ENCODE measurements around the gene CRIP3.

The CRIP3 gene

DNA sequence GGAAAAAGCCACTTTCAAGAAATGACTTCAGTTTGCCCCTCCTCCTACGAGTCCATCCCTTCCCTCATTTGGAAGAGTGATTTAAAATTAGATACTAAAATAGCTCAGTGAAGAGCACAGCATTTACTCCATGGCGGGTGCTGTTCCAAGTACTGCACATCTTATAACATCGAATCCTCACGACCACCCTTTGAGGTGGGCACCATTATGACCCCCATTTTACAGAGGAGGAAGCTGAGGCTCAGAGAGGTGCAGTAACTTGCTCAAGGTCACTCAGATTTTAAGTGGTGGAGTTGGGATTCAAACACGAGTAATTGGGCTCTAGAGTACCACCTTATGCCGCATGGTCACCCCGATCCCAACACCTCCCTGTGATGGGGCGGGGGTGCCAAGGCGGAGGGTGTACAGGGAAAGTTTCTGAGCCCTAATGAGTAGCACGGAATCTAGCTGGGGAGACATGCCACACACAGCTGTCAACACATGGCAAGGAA lies 39.8 kb downstream of the CRIP3 start:
- DNase-seq (ENCODE audit: low read depth, low spot score) = no peak
- TF ChIP-seq, protein P1, sequence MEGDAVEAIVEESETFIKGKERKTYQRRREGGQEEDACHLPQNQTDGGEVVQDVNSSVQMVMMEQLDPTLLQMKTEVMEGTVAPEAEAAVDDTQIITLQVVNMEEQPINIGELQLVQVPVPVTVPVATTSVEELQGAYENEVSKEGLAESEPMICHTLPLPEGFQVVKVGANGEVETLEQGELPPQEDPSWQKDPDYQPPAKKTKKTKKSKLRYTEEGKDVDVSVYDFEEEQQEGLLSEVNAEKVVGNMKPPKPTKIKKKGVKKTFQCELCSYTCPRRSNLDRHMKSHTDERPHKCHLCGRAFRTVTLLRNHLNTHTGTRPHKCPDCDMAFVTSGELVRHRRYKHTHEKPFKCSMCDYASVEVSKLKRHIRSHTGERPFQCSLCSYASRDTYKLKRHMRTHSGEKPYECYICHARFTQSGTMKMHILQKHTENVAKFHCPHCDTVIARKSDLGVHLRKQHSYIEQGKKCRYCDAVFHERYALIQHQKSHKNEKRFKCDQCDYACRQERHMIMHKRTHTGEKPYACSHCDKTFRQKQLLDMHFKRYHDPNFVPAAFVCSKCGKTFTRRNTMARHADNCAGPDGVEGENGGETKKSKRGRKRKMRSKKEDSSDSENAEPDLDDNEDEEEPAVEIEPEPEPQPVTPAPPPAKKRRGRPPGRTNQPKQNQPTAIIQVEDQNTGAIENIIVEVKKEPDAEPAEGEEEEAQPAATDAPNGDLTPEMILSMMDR (IDR thresholded peaks at IDR 0.05; ENCODE audit: low read depth, low read length) = no peak
- in situ Hi-C loops (cut with HindIII; ENCODE audit: low sequenced_read_pairs) = no loop called here
- H3K4me3 ChIP-seq (ENCODE audit: low read depth, low read length) = no peak overlapping the region

DNA sequence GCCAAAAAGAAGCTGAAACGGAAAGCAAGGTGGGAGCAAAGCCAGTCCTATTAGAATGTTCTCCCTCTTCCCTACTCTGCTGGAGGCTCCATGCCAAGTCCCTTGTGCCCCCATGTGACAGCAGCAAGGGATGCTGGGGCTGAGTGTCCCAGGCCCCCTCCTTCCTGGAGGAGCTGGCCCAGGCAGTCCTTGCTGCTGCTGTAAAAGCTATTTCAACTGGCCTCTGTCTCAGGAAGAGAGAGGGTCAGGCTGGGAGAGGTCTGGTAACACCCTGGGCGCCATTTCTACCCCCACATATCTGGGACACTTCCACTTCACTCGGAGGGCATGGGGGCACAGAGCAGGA lies 40.3 kb downstream of the CRIP3 start:
- TF ChIP-seq, protein P1 (IDR thresholded peaks at IDR 0.05; ENCODE audit: low read depth, low read length) = no peak

DNA sequence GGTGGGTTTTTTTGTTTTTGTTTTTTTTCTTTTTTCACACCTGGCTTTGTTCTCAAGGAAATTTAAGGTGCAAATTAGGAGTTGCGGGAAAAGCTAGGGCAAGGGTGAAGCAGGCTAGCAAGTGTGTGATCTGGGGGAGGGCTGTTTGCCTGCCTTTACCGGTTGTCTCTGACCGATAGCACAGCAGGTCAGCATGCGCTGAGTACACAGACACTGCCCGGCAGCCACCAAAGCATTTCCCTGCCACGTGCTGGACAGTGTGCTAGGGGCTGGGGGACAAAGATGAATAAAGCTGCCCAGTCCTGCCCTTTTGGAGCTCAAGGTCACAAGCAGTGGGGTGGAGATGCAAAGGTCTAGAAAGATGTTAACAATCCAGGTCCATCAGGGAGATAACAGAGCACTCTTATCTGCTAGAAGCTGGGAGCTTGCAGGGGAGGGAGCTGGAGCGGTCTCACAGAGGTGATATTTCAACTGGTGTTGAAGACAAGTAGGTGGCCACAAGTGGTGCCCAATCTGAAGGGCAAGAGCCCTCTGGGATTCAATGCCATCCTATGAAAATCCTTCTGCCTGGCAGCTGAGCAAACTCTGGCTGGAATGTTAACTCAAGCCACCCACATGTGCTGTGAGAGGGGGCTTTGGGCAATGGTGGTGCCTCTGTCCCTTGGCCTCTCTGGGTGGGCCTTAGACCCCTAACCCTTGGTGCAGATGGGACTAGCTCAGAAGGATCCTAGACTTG lies 40.8 kb downstream of the CRIP3 start:
- DNase-seq (ENCODE audit: low read depth, low spot score) = no peak
- TF ChIP-seq, protein P1 (IDR thresholded peaks at IDR 0.05; ENCODE audit: low read depth, low read length) = no peak
- in situ Hi-C loops (cut with HindIII; ENCODE audit: low sequenced_read_pairs) = no loop called here
- H3K4me3 ChIP-seq (ENCODE audit: low read depth, low read length) = no peak overlapping the region

More for the DNA sequence above, 40.3 kb downstream of the CRIP3 start:
- in situ Hi-C loops (cut with HindIII; ENCODE audit: low sequenced_read_pairs) = no loop called here
- DNase-seq (ENCODE audit: low read depth, low spot score) = no peak
- no peak overlapping the region for H3K4me3 ChIP-seq (ENCODE audit: low read depth, low read length)

DNA sequence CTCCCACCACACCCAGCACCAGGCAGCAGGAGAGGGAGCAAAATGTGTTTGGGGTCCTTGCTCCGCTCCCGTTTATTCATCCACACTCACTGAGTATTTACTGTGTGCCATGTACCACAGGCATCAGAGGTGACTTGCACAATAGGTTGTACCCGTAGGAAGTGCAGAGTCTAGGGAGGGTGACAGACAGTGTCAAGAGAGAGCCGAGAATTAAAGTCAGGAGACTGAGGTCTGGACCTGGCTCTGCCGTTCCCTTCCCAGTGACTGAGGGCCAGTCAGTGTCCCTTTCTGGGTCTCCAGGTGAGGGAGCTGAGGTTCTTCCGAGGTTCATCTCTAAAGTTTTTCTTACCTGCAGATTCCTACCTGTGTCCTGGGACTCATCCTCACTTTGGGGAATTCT lies 43.1 kb downstream of the CRIP3 start:
- TF ChIP-seq, protein P1 (IDR thresholded peaks at IDR 0.05; ENCODE audit: low read depth, low read length) = no peak
- in situ Hi-C loops (cut with HindIII; ENCODE audit: low sequenced_read_pairs) = no loop called here
- H3K4me3 ChIP-seq (ENCODE audit: low read depth, low read length) = no peak overlapping the region
- DNase-seq (ENCODE audit: low read depth, low spot score) = no peak

DNA sequence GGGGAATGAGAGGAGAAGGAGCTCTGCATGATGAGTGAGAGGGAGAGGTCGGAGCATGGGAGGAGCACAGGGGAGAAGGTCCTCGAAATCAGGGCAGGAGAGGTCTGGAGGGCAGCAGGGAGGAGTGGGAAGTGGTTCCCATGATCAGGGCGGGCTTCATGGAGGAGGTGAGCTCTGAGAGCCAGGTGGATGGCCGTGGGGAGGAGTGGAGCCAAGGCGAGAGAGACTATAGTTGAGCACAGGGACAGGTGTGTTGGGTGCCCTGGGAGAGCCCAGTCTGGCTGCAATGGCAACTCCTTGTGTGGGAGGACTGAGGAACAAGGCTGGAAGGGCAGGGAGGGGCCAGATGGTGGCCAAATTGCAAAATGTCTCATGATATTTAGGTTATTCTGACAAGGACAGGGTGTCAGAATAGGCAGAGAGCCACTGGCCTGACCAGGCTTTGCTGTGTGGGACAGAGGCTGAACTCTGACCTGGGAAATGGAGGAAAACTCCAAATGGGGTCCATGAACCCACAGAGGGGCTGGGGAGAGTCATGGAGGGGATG lies 44.0 kb downstream of the CRIP3 start:
- TF ChIP-seq, protein P1 (IDR thresholded peaks at IDR 0.05; ENCODE audit: low read depth, low read length) = no peak
- no peak for DNase-seq (ENCODE audit: low read depth, low spot score)
- in situ Hi-C loops (cut with HindIII; ENCODE audit: low sequenced_read_pairs) = no loop called here
- H3K4me3 ChIP-seq (ENCODE audit: low read depth, low read length) = no peak overlapping the region

DNA sequence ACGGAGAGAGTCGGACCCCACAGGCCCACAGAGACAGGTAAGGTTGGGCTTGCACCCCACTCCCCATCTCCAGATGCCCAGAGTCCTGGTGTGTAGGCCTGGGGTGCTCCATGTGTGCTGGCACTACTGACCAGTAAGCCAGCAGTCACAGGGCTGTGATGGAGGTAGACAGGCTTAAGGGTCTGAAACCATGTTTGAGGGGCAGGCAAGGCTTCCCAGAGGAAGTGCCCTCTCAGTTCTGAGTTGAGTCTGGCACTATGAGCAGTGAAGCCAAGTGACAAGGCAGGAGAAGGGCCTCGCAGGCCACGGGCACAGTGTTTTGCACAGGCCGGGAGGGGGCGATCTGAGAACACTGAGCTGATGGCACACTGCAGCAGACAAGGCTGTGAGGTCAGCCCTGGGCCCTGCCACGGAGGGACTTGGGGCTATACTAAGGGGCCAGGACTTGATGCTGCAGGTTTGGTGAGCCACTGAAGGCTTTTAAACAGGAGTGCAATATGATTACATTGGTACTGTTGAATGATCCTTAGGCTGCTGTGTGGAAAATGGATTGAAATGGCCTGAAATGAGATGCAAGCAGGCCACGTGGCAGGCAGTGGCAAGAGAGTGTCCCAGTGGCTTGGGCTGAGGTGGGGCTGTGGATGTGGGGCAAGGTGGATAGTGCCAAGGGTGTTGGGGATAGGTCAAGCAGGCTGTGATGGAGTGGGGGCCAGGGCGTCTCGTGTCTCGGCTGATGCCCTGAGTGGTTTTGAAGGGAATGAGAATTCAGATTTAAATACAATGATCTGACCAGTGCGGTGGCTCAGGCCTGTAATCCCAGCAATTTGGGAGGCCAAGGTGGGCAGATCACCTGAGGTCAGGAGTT lies 45.1 kb downstream of the CRIP3 start:
- no peak overlapping the region for H3K4me3 ChIP-seq (ENCODE audit: low read depth, low read length)
- peak; percentile 50 for DNase-seq (ENCODE audit: low read depth, low spot score)
- in situ Hi-C loops (cut with HindIII; ENCODE audit: low sequenced_read_pairs) = no loop called here
- TF ChIP-seq, protein P1 (IDR thresholded peaks at IDR 0.05; ENCODE audit: low read depth, low read length) = peak; percentile 83

All from astrocyte of the spinal cord (primary cell).